GM19035 (cell line): ENCODE measurements around the gene KCNS1.

Source experiments
- ATAC-seq: cut with Tn5 transposase; IDR thresholded peaks from one replicate; pipeline ENCODE4 v1.9.1; 2021; ENCODE audit not compliant: unreplicated experiment

Gene KCNS1

GRCh38 chr20:45051204-45052060 is 49.5 kb downstream of the KCNS1 start:
- no peak for ATAC-seq

DNA sequence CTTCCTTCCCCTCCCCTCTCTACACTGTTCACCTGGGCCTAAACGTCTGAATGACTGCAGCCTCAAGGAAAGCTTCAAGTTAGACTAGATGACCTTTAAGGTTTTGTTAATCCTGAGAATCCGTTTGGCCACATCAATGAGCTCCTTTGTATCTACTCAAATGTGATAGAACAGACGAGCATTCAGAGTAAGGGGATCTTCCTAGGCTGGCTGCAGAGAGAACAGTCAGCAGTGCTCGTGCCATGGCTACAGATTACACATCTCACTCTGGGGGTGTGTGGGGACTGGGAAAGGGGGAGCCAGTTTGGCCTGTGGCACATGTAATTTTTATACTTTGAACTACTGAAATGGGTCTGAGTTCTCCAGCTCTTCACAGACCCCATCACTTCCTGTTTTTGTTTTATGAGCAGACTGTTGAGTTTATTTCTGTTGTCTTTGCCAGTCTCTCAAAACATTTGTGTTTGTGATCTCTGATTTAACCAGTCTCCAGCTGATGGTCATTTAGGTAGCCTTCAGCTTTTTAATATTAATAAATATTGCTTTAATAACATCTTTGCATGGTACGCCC is 50.9 kb downstream of the KCNS1 start:
- ATAC-seq = no peak

- ATAC-seq = no peak
Observed at GRCh38 chr20:45049438-45049837, 51.5 kb downstream of the KCNS1 start.

- ATAC-seq = no peak
Observed at GRCh38 chr20:45047581-45048119, 53.3 kb downstream of the KCNS1 start.

- ATAC-seq = no peak
Observed at GRCh38 chr20:45044601-45045000, 56.3 kb downstream of the KCNS1 start.

- no peak for ATAC-seq
Observed at GRCh38 chr20:45044084-45044573, 56.8 kb downstream of the KCNS1 start.

DNA sequence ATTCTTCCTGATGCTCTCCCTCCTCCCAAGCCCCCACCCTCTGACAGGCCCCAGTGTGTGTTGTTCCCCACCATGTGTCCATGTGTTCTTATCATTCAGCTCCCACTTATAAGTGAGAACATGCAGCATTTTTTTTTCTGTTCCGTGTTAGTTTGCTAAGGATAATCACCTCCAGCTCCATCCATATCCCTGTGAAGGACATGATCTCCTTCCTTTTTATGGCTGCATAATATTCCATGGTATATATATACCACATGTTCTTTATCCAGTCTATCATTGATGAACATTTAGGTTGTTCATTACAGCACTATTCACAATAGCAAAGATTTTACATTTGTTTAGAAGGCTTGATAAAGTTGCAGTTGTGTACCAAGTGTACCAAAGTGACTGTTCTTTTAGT is 57.9 kb downstream of the KCNS1 start:
- no peak for ATAC-seq
